Transverse colon (tissue), 4 donors: ENCODE measurements around the gene MYPN. TPM values are rescaled to one million over a fixed set of nuclear protein-coding genes. Genes with fewer than 3 reads are reported as not detected.

Experiments
- DNase-seq: peaks from one replicate; pipeline ENCODE4 v3.0.0-alpha.2; 2019
- H3K27ac ChIP-seq, 4 donors: fragments of 200-600 bp; sonication (generic); 2 replicates each; pipeline ENCODE4 v1.5.1; 2016 to 2018; ENCODE audit warnings: inconsistent platforms in 4 of 4
- H3K27me3 ChIP-seq: fragments of 200-600 bp; sonication (generic); 2 replicates; pipeline ENCODE4 v1.5.1; 2017; ENCODE audit warnings: inconsistent platforms
- H3K36me3 ChIP-seq, 4 donors: fragments of 200-600 bp; sonication (generic); 2 replicates each; pipeline ENCODE4 v1.5.1; 2017 to 2019; ENCODE audit warnings: inconsistent platforms in 4 of 4
- H3K4me1 ChIP-seq, 4 donors: fragments of 200-600 bp; sonication (generic); 2 replicates each; pipeline ENCODE4 v1.5.1; 2017 to 2020; ENCODE audit warnings: inconsistent platforms in 4 of 4
- H3K4me3 ChIP-seq, 4 donors: fragments of 200-600 bp; sonication (generic); 1 replicate in 1 of 4; 2 replicates in 3 of 4; pipeline versions ENCODE4 v1.5.1 to v1.6.1; 2017 to 2019; ENCODE audit warnings: inconsistent platforms in 4 of 4
- H3K9me3 ChIP-seq, 2 donors: fragments of 200-600 bp; sonication (generic); 2 replicates each; pipeline ENCODE4 v1.5.1; 2017 to 2019; ENCODE audit warnings: inconsistent platforms in 2 of 2
- CTCF ChIP-seq, 5 experiments: fragments of 200-600 bp in 3 of 5; fragments of 450-650 bp in 2 of 5; sonication (generic) in 3 of 5; IDR thresholded peaks; 1 replicate in 2 of 5; 2 replicates in 3 of 5; pipeline ENCODE4 v1.5.1; 2016 to 2017; ENCODE audit warnings: antibody characterized with exemption in 5 of 5, inconsistent platforms in 3 of 5, mild to moderate bottlenecking in 2 of 5, moderate library complexity in 1 of 5
- EP300 ChIP-seq: sonication (generic); formaldehyde crosslinking; IDR thresholded peaks from one replicate; pipeline ENCODE4 v1.6.1; 2017; ENCODE audit warnings: antibody characterized with exemption, low read depth
- POLR2A ChIP-seq: fragments of 450-650 bp; IDR thresholded peaks from one replicate; pipeline ENCODE4 v1.6.1; 2016; ENCODE audit warnings: antibody characterized with exemption, mild to moderate bottlenecking, moderate library complexity
- POLR2AphosphoS5 ChIP-seq, 3 donors: sonication (generic); formaldehyde crosslinking; IDR thresholded peaks; one replicate each; pipeline ENCODE4 v1.6.1; 2016; ENCODE audit warnings: antibody characterized with exemption in 3 of 3
- WGBS, 2 donors: methylation state at CpG; one replicate each; pipeline ENCODE4 v1.1.5; 2018; ENCODE audit warnings: low coverage in 1 of 2; 5-methylcytosine and 5-hydroxymethylcytosine counted together
- in situ Hi-C, 4 donors: fragments of 200-750 bp; cut with MboI; loops; one replicate each; pipeline versions ENCODE4 v1.15.0 to v1.15.1; 2017; ENCODE audit warnings: low sequenced_read_pairs in 3 of 4, low pct_ligation_motif_present in 1 of 4, low pct_unique_long_range_greater_than_20kb in 1 of 4
- intact Hi-C: fragments of 100-400 bp; cut with DNase I; formaldehyde crosslinking; loops from one replicate; pipeline ENCODE4 v1.15.1; 2023; ENCODE audit warnings: low total_unique reads
- total RNA-seq, 4 donors: library from RNA; depleted of rRNA; stranded (reverse); fragments of >200 nt; gene quantifications; one replicate each; pipeline ENCODE4 v1.1.0, GENCODE V29; 2016

Gene MYPN
- total RNA-seq, 4 donors from 2014 or later = 0.27 to 1.5 (median 0.79) TPM; not detected in 1

GRCh38 chr10:68211669-68212068 is 102.4 kb downstream of the MYPN start:
- no peaks in the 10 kb centered on the region for H3K9me3 ChIP-seq
- H3K36me3 ChIP-seq = no peaks in the 10 kb centered on the region
- H3K4me1 ChIP-seq = no peaks in the 10 kb centered on the region
- H3K4me3 ChIP-seq = no peak overlapping the region
- DNase-seq = no peak
- H3K27me3 ChIP-seq = no peaks in the 10 kb centered on the region
- intact Hi-C loops = loop anchor here (10.0 kb wide), 1 partner anchor 133 kb away; no protein-coding TSS in a partner anchor
- no peak overlapping the region for H3K27ac ChIP-seq
- TF ChIP-seq POLR2A (no peak), EP300 (no peak), CTCF (IDR thresholded peaks at IDR 0.05) (no peak), POLR2AphosphoS5 (IDR thresholded peaks at IDR 0.05) (no peak)
- in situ Hi-C loops = loop anchor here in 1 of 4 donors (10.0 kb wide), 1 partner anchor 93 kb away; no protein-coding TSS in a partner anchor
- WGBS, 2 donors = 83 to 87% methylated on average over 1 of the region's 1 CpG

GRCh38 chr10:68212721-68213352 is 103.5 kb downstream of the MYPN start:
- no peaks in the 10 kb centered on the region for H3K36me3 ChIP-seq
- intact Hi-C loops = loop anchor here (10.0 kb wide), 1 partner anchor 132 kb away; no protein-coding TSS in a partner anchor
- H3K4me1 ChIP-seq = no peaks in the 10 kb centered on the region
- no peaks in the 10 kb centered on the region for H3K27me3 ChIP-seq
- H3K4me3 ChIP-seq = no peak overlapping the region
- H3K9me3 ChIP-seq = no peaks in the 10 kb centered on the region
- in situ Hi-C loops = loop anchor here in 1 of 4 donors (10.0 kb wide), 1 partner anchor 92 kb away; no protein-coding TSS in a partner anchor
- 56 to 100% methylated on average over 3 to 8 of the region's 8 CpGs for WGBS, 2 donors
- H3K27ac ChIP-seq = no peak overlapping the region
- DNase-seq = no peak
- TF ChIP-seq CTCF (IDR thresholded peaks at IDR 0.05) (peak; percentile 54 to 64 (median 61)), POLR2A (no peak)

- Histone ChIP-seq H3K4me3 (no peak overlapping the region), H3K4me1 (peaks cover 0 to 14% (median 7%) of the 10 kb centered on the region in 4 donors), H3K36me3 (no peaks in the 10 kb centered on the region), H3K27ac (peak overlapping the region in 2 of 4 donors; percentile 24 to 31), H3K27me3 (no peaks in the 10 kb centered on the region), H3K9me3 (no peaks in the 10 kb centered on the region)
- TF ChIP-seq POLR2A = no peak
- peak in 1 of 3 donors; percentile 5 for TF ChIP-seq POLR2AphosphoS5 (IDR thresholded peaks at IDR 0.05)
- DNase-seq = peak; percentile 21
- WGBS, 2 donors = 33 to 38% methylated on average over 1 to 4 of the region's 4 CpGs
- intact Hi-C loops = loop anchor here (10.0 kb wide), 1 partner anchor 126 kb away; no protein-coding TSS in a partner anchor
- in situ Hi-C loops = loop anchor here in 2 of 4 donors (5.0 to 10.0 kb wide), 2 partner anchors 79 to 86 kb away; no protein-coding TSS in a partner anchor
Measured at GRCh38 chr10:68218786-68219185, 109.5 kb downstream of the MYPN start.

DNA sequence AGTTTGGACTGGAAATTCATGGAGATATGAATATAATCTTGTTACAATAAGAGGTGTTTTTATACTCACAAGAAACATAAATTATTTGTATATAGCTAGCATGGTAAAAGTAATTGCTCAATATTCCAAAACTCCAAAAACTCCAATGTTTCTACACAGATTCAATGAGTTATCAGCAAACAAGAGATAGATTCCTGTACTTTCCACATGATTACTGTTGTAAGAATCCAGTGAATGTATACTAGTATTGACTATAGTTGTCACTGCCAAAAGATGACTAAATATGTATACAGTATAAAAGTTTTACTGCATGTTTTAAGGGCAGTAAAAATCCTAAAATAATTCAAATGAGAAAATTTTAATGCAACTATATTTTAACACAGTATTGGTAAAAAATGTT is 111.9 kb downstream of the MYPN start:
- peaks cover 0 to 14% (median 7%) of the 10 kb centered on the region in 4 donors for H3K4me1 ChIP-seq
- H3K27ac ChIP-seq = no peak overlapping the region
- H3K27me3 ChIP-seq = no peaks in the 10 kb centered on the region
- in situ Hi-C loops = loop anchor here in 1 of 4 donors (10.0 kb wide), 1 partner anchor 74 kb away; no protein-coding TSS in a partner anchor
- no peak for DNase-seq
- intact Hi-C loops = no loop called here
- TF ChIP-seq EP300 = no peak
- no peak for TF ChIP-seq CTCF (IDR thresholded peaks at IDR 0.05)
- TF ChIP-seq POLR2AphosphoS5 (IDR thresholded peaks at IDR 0.05) = no peak
- no peak for TF ChIP-seq POLR2A
- H3K9me3 ChIP-seq = no peaks in the 10 kb centered on the region
- H3K36me3 ChIP-seq = no peaks in the 10 kb centered on the region
- H3K4me3 ChIP-seq = no peak overlapping the region
